GM18861 (cell line): Measurements from ENCODE around the gene MAP3K14.

Source experiments
- ATAC-seq: cut with Tn5 transposase; IDR thresholded peaks from one replicate; pipeline ENCODE4 v1.9.1; 2021; ENCODE audit not compliant: unreplicated experiment

MAP3K14 gene

DNA sequence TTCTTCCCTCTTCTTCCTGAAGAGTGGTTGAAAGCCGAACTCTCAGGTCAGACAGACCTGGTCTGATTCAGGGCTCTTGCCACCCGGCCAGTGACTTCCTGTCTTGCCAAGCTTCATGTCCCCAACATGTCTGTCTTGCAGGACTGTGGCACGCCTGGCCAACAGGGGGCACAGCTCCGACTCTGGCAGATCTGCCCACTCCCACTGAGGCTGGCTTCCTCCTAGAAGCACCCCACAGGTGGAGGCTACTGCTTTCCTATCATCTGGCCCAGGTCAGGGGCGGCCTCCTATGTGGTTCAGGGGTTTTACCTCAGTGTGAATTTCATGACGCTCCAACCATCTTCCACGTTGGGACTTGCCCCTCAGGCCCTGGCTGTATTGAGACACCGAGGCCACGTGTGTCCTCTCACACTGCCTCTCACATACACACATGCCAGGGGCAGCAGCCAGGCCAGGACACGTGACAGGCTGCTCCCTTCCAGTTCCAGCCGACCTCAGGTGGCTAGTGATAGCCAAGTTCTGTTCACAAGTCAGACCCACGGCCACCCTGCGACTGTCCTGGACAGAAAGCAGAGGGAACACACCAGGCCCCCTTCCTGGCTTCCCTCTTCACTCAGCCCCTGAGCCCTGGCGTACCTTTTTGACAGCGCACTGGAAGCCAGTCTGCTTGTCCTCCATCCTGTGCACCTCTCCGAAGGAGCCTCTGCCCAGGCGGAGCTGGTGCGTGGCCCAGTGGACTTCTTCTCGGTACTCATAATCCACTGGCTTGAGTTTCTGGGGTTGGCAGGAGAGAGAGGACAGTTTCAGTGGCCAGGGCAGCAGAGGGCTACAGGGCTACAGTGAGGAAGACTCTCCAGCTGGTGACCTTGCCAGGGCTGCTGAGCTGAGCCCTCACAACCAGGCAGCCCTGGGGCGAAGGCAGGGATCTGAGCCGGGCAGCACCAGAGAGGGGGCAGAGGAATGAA lies 32.4 kb downstream of the MAP3K14 start:
- no peak for ATAC-seq

GRCh38 chr17:45283711-45284110 lies 33.1 kb downstream of the MAP3K14 start:
- ATAC-seq: no peak

GRCh38 chr17:45282683-45283644 lies 33.9 kb downstream of the MAP3K14 start:
- no peak for ATAC-seq

DNA sequence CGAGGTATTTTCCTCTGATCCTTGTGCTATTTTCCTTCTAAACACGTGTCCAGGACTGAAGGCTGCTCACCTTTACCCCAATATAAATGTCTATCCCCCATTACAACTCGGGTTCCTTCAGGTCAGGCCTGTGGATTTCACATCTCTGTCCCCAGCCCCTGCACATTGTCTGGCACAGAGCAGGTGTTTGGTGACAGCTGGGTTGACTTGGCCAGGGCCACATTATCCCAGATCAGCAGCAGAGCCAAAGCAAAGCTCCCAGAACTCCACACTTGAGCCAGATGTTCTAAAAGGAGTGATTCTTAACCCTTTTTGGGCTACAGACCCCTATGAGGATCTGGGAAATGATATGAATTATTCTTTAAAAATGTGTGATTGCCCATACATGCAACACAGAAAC lies 36.9 kb downstream of the MAP3K14 start:
- no peak for ATAC-seq

DNA sequence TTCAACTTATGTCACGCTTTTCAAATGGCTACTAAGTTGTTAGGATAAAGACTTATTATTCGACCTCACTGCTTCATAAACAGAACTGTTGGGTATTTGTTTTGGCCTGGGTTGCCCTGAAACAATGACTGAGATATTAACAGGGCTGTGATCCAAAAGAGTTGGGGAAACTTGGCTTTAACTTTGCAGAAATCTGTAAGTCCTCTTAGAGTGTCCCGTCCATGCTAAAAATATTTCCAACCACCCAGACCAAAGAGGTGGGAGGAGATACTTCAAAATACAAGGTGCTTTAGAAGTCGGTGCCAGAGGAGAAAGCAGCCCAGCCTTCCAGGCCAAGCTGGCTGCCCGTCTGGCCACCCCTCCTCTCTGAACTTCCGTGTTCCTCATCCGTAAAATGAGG lies 38.8 kb downstream of the MAP3K14 start:
- ATAC-seq: no peak

DNA sequence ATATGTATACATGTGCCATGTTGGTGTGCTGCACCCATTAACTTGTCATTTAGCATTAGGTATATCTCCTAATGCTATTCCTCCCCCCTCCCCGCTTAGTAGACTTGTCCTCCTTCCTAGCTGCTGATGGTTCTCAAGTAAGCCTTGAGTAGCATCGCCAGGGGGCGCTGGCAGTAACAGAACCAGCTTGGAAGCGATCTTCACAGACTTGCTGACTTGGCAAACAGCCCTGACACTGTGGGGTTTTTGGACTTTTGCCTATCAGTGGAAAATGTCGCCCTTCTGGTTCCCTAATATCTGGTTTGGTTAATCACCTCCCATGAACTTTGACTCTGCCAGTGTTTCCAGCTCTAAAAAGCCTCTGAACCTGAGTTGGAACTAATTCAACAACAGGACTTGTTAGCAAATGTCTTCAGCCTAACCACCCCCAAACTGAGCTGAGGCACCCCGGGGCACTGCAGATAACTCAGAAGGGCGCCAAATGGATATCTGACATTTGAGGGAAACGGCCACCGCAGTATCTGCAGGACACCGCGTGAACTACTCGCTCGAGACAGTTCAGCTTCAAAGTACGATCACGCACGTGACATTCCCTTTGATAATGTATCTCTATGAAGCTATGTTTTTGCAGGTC lies 39.5 kb downstream of the MAP3K14 start:
- no peak for ATAC-seq

- ATAC-seq: no peak
Observed at GRCh38 chr17:45276031-45276430, 40.8 kb downstream of the MAP3K14 start.

- ATAC-seq: no peak
Observed at GRCh38 chr17:45274033-45274432, 42.8 kb downstream of the MAP3K14 start.

DNA sequence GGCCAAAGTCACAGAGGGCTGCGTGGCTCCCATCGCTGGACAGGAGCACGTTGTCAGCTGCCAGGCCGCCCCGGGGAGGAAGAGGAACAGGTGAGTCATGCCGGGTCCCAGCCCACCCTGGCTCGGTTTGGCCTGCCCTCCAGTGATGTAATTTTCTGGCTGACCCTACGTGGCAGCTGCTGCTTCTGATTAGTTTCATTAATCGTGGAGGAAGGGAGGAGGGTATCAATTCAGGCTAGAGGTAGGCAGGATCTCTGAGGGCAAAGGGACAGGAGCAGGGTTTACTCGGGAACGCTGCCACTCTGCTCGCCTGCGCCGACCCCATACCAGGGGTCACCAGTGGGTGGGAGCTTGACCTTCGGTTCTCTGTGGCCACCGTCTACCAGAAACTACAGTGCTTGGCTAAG lies 43.3 kb downstream of the MAP3K14 start:
- no peak for ATAC-seq

DNA sequence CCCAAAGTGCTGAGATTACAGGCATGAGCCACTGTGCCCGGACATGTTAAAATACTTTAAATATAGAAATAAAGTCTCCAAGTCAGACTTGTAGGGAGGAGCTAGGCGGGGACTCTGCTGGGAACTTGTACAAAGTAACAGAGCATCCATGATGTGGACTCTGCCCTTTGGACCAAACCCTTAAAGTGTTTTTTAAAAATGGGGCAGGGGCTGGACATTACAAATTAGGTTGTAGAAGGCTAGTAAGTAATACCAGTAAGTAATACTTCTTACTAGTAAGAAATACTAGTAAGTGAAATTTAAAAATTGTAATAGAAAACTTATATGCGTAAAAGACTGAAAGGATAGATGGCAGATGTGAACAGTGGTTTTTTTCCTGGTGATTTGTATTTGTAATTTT lies 45.2 kb downstream of the MAP3K14 start:
- no peak for ATAC-seq

DNA sequence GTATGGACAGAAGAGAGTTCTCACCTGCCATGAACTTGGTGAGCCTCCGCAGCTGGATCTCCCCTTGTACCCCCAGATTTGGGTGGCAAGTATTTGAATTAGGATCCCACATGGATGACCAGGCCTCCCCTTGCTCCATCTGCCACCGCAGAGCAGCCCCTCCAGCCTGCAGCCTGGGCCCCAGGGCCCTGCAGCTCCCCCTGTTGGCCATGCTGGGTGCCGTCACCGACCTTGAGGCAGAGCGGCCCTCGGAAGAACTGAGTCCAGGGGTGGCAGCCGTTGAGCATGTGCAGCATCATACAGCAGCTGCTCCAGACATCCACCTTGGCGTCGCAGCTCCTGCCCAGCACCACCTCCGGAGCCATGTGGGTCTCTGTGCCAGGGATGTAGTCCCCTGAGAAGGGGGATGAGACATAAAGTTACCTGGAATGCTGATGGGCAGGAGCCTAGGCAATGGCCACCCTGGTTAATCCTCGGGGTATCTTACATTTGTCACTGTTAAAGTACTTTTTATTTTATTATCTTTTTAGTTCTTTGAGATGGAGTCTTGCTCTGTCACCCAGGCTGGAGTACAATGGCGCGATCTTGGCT lies 45.9 kb downstream of the MAP3K14 start:
- ATAC-seq: no peak

- ATAC-seq: no peak
Observed at GRCh38 chr17:45269912-45270311, 46.9 kb downstream of the MAP3K14 start.

- ATAC-seq: no peak
Observed at GRCh38 chr17:45267436-45268055, 49.3 kb downstream of the MAP3K14 start.

- ATAC-seq: no peak
Observed at GRCh38 chr17:45266372-45266926, 50.4 kb downstream of the MAP3K14 start.

DNA sequence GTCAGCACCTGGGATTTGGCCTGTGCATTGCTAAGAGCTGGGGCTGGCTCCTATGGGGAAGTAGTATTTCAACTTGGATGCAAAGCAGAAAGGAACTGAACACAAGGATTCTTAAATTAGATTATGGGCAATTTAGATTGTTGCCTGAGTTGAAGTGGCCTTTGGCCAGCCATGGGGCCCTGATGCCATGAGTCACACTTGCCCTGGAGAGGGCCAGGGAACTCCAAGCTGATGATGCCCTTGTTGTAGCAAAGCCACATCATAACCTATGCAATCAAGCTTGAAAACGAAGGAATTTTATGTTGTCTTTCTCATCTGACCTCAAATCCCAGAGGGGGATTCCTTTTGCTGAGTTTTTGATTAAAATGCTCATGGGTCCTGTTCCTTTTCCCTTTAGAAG lies 51.0 kb downstream of the MAP3K14 start:
- no peak for ATAC-seq

DNA sequence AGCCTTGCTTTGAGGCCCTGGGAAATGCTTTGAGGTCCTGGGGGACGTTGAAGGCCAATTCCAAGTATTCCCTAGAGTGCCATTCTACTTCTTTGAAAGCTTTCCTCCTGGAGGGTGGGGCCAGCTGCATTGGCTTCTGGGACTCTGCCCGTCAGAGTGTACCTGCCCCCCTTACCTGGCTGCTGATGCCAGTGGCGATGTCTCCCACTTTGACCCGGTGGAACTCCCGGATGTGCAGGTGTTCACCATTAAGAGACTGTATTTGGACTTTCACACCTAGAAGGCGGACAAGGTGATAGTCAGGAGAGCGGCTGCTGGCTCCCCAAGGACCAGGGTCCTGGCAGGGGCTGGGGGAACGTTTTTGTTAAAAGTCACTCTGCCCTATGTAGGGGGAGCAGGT lies 51.8 kb downstream of the MAP3K14 start:
- ATAC-seq: no peak

- ATAC-seq: no peak
Observed at GRCh38 chr17:45264430-45264829, 52.4 kb downstream of the MAP3K14 start.

- ATAC-seq: no peak
Observed at GRCh38 chr17:45263477-45263860, 53.4 kb downstream of the MAP3K14 start.

GRCh38 chr17:45262516-45263476 lies 54.0 kb downstream of the MAP3K14 start:
- ATAC-seq: no peak
